A549 treated with dexamethasone at 1 μM for 4 hours (cell line): Measurements from ENCODE around the gene FAM83D. TPM values are rescaled to one million over a fixed set of nuclear protein-coding genes. Genes with fewer than 3 reads are reported as not detected.

Experiments used
- total RNA-seq: library from RNA; stranded (reverse); fragments of 200-300 nt; extraction: Qiagen RNA extraction; gene quantifications from 5 replicates; pipeline ENCODE4 v1.2.3, GENCODE V29; 2022

FAM83D gene
- total RNA-seq = 49.2 to 69.9 TPM (median 64.9 TPM) in 5 replicates

DNA sequence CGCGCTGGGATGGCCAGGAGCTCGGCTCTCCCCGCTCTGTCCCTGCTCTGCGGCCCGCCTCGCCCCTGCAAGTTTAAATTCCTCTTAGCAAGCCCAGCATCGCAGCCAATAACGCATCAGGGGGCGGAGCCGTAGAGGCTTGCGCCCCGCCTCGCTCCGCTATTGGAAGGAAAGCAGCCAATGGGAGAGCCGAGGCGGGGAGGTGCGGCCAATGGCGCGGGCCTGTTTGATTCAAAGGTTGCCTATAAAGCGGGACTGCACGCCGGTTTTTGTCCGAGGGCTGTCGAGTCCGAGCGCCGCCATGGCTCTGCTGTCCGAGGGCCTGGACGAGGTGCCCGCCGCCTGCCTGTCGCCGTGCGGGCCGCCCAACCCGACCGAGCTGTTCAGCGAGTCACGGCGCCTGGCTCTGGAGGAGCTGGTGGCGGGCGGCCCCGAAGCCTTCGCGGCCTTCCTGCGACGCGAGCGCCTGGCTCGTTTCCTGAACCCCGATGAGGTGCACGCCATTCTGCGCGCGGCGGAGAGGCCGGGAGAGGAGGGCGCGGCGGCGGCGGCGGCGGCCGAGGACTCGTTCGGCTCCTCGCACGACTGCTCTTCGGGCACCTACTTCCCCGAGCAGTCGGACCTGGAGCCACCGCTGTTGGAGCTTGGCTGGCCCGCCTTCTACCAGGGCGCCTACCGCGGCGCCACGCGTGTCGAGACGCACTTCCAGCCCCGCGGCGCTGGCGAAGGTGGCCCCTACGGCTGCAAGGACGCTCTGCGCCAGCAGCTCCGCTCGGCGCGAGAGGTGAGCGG lies at the start of gene FAM83D:
Gene FAM83D, plus strand, starts transcription at position 276 of the 792 bp plus-strand sequence. Its CDS starts 26 bp downstream, at position 302.

DNA sequence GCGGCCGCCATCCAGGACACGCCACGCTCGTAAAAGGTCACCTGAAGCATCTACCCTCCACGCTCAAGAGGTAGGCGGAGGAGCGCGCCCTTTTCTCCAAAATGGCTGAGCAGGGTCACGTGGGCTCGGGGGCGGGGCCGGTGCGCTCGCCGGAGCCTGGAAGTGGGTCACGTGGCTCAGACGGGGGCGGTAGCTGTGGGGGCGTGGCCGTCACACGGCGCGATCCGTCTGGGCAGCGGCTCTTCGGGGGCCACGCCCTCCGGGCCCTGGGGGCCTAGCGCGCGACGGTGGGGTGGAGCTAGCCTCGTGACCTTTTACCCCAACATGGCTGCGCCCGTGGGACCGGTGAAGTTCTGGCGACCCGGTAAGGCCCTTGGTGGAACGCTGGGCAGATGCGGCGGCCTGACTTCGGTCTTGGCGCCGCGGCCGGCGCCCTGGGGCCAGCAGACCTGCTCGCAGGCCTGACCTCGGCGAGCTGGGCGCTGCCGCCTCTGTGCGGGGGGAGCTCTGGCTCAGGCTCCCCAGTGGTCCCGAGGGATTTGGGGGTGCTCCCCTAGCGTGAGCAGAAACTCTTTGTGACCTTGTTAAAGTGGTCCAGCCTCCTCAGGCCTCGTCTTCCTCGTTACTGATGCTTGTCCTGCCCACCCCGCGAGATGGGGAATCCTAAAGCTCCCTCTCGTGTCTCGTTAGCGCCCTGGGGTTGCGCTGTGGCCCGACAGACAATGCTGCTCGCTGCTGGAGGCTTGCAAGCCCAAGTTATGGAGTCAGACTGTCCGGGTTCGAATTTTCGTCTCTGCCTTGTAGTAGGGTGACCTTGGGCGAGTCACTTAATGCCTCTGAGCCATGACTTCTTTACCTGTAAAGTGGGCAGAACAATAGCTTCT lies 36.1 kb downstream of the FAM83D start, which contains the start of gene DHX35:
Gene DHX35, plus strand, starts transcription at position 301 of the 884 bp plus-strand sequence. Its CDS starts 24 bp downstream, at position 325.

Other genes starting within 250 kb of the FAM83D start
- gene SLC32A1, start 201.9 kb upstream of the FAM83D start, total RNA-seq = 0.04 TPM in 1 of 5 replicates, not detected in the others
- gene ACTR5, start 178.0 kb upstream of the FAM83D start, total RNA-seq = 7.8 to 10.0 TPM (median 9.4 TPM) in 5 replicates
- gene PPP1R16B, start 120.7 kb upstream of the FAM83D start, total RNA-seq = 0.11 to 0.19 TPM (median 0.13 TPM) in 5 replicates
- 6.8 to 7.9 TPM (median 7.1 TPM) in 5 replicates for gene DHX35, start 35.9 kb downstream of the FAM83D start, total RNA-seq